ENCODE measurements around the gene CNTNAP5. TPM values are rescaled to one million over a fixed set of nuclear protein-coding genes. Genes with fewer than 3 reads are reported as not detected.

CNTNAP5 gene
- total and polyA plus RNA-seq, 12 donors = 0.08 to 4.9 (median 0.96) TPM; not detected in 5

DNA sequence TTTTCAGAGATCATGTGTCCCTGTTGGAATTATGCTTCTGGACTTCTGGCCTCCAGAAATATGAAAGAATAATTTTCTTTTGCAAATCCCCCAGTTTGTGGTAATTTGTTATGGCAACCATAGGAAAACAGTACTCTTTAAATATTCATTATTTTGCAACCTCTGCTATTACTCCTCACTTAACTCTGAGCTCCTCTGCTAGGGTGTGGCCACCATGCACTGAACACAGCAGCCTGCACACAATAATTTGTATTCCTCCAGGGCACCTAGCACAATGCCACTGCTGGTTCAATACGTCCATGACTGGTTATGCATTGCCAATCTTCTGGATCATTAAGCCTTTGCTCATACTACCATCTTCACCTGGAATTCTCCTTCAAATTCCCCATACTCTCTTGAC, 232.0 kb downstream of the CNTNAP5 start:
- Histone ChIP-seq H3K27me3 (no peaks in the 10 kb centered on the region), H3K27ac (no peak overlapping the region), H3K9me3 (replicated peaks in 1 of 3) (peaks cover 0 to 4% (median 0%) of the 10 kb centered on the region in 3 donors), H3K36me3 (replicated peaks in 1 of 2) (no peaks in the 10 kb centered on the region), H3K4me3 (no peak overlapping the region), H3K4me1 (replicated peaks in 1 of 2) (no peaks in the 10 kb centered on the region)
- 38 to 59% (median 47%) methylated on average over 1 of the region's 1 CpG for WGBS, 4 donors
- DNase-seq = no peak
- no peak for TF ChIP-seq POLR2A (IDR thresholded peaks at IDR 0.05)
- TF ChIP-seq, protein P1, sequence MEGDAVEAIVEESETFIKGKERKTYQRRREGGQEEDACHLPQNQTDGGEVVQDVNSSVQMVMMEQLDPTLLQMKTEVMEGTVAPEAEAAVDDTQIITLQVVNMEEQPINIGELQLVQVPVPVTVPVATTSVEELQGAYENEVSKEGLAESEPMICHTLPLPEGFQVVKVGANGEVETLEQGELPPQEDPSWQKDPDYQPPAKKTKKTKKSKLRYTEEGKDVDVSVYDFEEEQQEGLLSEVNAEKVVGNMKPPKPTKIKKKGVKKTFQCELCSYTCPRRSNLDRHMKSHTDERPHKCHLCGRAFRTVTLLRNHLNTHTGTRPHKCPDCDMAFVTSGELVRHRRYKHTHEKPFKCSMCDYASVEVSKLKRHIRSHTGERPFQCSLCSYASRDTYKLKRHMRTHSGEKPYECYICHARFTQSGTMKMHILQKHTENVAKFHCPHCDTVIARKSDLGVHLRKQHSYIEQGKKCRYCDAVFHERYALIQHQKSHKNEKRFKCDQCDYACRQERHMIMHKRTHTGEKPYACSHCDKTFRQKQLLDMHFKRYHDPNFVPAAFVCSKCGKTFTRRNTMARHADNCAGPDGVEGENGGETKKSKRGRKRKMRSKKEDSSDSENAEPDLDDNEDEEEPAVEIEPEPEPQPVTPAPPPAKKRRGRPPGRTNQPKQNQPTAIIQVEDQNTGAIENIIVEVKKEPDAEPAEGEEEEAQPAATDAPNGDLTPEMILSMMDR (IDR thresholded peaks at IDR 0.05) = no peak
- intact Hi-C loops (cut with DNase I) = no loop called here

DNA sequence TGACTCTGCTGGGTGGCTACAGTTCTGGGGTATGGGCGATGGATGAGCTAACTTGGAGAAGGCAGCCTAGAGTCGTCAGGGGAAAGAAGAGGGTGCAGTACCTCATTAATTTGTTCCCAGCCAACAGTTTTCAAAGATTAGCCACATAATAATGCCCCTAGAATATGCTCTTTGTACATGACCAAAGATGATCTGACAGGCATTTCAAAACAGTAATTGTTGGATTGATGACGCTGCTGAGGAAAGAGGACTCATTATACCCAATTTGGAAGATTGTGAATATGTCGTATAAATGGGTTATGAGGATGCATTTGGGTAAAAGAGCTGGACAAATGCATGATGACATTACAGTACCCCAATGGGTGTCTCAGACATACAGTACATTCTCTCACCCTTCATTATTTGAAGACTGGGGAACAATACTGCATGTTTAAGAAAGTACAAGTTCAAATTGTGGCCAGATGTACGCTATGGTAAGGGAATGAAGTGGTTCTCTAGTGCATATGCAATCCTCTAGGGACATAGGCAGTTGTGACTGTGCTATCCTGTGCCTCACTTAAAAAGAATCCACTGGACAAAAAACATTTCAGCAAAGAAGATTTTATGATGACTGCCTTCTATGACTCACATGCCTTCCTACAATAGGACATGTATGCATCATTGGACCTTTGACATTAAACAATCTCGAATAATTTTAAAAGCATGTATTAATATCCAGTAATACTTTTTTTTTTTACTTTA, 233.2 kb downstream of the CNTNAP5 start:
- no peak for DNase-seq
- no peaks in the 10 kb centered on the region for H3K4me1 ChIP-seq (replicated peaks in 1 of 2)
- H3K36me3 ChIP-seq (replicated peaks in 1 of 2) = no peaks in the 10 kb centered on the region
- intact Hi-C loops (cut with DNase I) = no loop called here
- TF ChIP-seq, protein P1 (IDR thresholded peaks at IDR 0.05) = no peak
- no peak for TF ChIP-seq POLR2A (IDR thresholded peaks at IDR 0.05)
- no peak overlapping the region for H3K27ac ChIP-seq
- 74 to 78% (median 76%) methylated on average over 6 of the region's 6 CpGs for WGBS, 4 donors
- H3K27me3 ChIP-seq = no peaks in the 10 kb centered on the region
- H3K9me3 ChIP-seq (replicated peaks in 1 of 3) = peaks cover 0 to 4% (median 0%) of the 10 kb centered on the region in 3 donors
- H3K4me3 ChIP-seq = no peak overlapping the region

- Histone ChIP-seq H3K4me1 (replicated peaks in 1 of 2) (no peaks in the 10 kb centered on the region), H3K9me3 (replicated peaks in 1 of 3) (peaks cover 0 to under 1% (median 0%) of the 10 kb centered on the region in 3 donors), H3K36me3 (replicated peaks in 1 of 2) (no peaks in the 10 kb centered on the region), H3K27me3 (no peaks in the 10 kb centered on the region), H3K27ac (no peak overlapping the region), H3K4me3 (no peak overlapping the region)
- TF ChIP-seq POLR2A (IDR thresholded peaks at IDR 0.05) = no peak
- TF ChIP-seq, protein P1 (IDR thresholded peaks at IDR 0.05) = no peak
- DNase-seq = no peak
- intact Hi-C loops (cut with DNase I) = no loop called here
- WGBS, 4 donors = 71 to 75% (median 73%) methylated on average over 5 of the region's 5 CpGs
Observed at GRCh38 chr2:124261456-124261855, 236.4 kb downstream of the CNTNAP5 start.

DNA sequence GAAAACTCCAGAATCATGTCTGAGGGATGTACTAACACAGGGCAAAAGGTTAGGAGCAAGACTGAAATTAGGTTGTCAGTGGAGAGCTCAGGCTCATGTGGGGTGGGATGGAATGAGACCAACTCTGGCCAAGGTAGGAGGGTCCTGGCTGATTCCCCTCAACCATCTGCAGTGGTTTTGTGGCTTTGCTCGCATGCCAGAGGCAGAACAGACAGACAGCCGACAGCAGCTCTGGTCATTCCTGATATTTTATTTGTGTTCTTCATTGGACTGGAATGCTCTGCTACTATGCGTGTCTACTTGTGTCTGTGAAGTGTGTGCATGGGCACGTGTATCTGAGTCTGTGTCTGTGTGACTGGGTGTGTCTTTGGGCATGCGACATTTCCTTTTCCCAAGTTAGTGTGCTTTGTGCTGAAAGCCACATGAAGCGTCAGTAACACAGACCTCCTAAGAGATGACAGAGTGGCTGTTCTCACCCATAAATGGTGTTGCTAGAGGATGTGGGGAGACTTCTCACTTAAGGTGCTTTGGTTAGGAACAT, 239.5 kb downstream of the CNTNAP5 start:
- TF ChIP-seq, protein P1 (IDR thresholded peaks at IDR 0.05) = no peak
- TF ChIP-seq POLR2A (IDR thresholded peaks at IDR 0.05) = no peak
- 56 to 81% (median 70%) methylated on average over 6 of the region's 6 CpGs for WGBS, 4 donors
- DNase-seq = no peak

More for the DNA sequence above, 239.5 kb downstream of the CNTNAP5 start:
- no peak overlapping the region for H3K4me3 ChIP-seq
- no peaks in the 10 kb centered on the region for H3K27me3 ChIP-seq
- no peaks in the 10 kb centered on the region for H3K9me3 ChIP-seq (replicated peaks in 1 of 3)
- H3K4me1 ChIP-seq (replicated peaks in 1 of 2) = no peaks in the 10 kb centered on the region
- no peak overlapping the region for H3K27ac ChIP-seq
- intact Hi-C loops (cut with DNase I) = no loop called here
- no peaks in the 10 kb centered on the region for H3K36me3 ChIP-seq (replicated peaks in 1 of 2)
